ENCODE results near the gene COL19A1. TPM values are rescaled to one million over a fixed set of nuclear protein-coding genes. Genes with fewer than 3 reads are reported as not detected.

COL19A1 gene
- total RNA-seq, 3 donors from 2014 or later, result 0.15 to 0.66 TPM; not detected in 1

DNA sequence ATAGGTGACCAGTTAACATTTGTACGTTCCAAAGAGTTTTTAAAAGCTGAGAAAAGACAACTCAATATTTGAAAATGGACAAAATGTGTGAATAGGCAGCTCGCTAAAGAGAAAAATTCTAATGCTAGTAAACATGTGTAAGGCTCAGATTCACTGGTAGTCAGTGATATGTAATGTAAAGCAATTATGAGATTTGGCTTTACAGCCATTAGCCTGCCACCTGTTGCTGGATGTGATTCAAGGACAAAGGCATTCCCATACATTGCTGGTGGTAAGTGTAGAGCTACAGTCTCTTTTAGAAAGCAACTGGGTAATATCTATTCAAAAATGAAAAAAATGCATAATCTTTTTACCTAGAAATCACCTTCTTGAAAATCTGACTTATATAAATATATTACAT, 114.3 kb downstream of the COL19A1 start:
- intact Hi-C loops (cut with DNase I; ENCODE audit: low total_unique reads), result no loop called here

DNA sequence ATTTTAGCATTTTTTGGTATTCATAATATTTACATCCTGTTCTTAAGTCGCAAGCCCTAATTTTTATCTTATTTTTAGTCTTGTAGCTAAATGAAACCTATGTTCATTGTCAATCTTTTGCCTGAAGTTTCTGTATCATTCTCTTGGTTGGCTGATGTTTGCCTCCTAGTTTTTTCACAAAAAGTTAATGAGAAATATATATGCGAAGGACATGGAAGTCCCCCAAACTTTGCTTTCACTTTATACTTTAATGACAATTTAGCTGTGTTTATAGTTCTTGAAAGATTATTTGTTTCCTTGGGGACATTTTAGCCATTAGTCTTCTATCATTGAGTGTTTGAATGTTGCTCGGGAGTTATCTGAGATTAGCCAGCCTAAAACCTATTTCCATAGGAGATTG, 118.2 kb downstream of the COL19A1 start:
- no peak overlapping the region for H3K27ac ChIP-seq
- H3K27me3 ChIP-seq, result no peaks in the 10 kb centered on the region
- intact Hi-C loops (cut with DNase I; ENCODE audit: low total_unique reads), result no loop called here
- no peaks in the 10 kb centered on the region for H3K36me3 ChIP-seq
- DNase-seq (ENCODE audit: low spot score in 2 of 2), result no peak
- no peak overlapping the region for H3K4me3 ChIP-seq
- TF ChIP-seq POLR2AphosphoS5 (IDR thresholded peaks at IDR 0.05), result no peak
- TF ChIP-seq, protein P1, sequence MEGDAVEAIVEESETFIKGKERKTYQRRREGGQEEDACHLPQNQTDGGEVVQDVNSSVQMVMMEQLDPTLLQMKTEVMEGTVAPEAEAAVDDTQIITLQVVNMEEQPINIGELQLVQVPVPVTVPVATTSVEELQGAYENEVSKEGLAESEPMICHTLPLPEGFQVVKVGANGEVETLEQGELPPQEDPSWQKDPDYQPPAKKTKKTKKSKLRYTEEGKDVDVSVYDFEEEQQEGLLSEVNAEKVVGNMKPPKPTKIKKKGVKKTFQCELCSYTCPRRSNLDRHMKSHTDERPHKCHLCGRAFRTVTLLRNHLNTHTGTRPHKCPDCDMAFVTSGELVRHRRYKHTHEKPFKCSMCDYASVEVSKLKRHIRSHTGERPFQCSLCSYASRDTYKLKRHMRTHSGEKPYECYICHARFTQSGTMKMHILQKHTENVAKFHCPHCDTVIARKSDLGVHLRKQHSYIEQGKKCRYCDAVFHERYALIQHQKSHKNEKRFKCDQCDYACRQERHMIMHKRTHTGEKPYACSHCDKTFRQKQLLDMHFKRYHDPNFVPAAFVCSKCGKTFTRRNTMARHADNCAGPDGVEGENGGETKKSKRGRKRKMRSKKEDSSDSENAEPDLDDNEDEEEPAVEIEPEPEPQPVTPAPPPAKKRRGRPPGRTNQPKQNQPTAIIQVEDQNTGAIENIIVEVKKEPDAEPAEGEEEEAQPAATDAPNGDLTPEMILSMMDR (IDR thresholded peaks at IDR 0.05), result no peak
- no peak for TF ChIP-seq POLR2A (IDR thresholded peaks at IDR 0.05)
- no peaks in the 10 kb centered on the region for H3K4me1 ChIP-seq
- H3K9me3 ChIP-seq, result no peaks in the 10 kb centered on the region

More for the DNA sequence above, 114.3 kb downstream of the COL19A1 start:
- Histone ChIP-seq H3K27me3 (no peaks in the 10 kb centered on the region), H3K9me3 (no peaks in the 10 kb centered on the region), H3K27ac (no peak overlapping the region), H3K36me3 (no peaks in the 10 kb centered on the region), H3K4me3 (no peak overlapping the region), H3K4me1 (no peaks in the 10 kb centered on the region)
- DNase-seq (ENCODE audit: low spot score in 2 of 2), result no peak
- TF ChIP-seq POLR2A (IDR thresholded peaks at IDR 0.05), result no peak
- TF ChIP-seq, protein P1 (IDR thresholded peaks at IDR 0.05), result no peak
- TF ChIP-seq POLR2AphosphoS5 (IDR thresholded peaks at IDR 0.05), result no peak

DNA sequence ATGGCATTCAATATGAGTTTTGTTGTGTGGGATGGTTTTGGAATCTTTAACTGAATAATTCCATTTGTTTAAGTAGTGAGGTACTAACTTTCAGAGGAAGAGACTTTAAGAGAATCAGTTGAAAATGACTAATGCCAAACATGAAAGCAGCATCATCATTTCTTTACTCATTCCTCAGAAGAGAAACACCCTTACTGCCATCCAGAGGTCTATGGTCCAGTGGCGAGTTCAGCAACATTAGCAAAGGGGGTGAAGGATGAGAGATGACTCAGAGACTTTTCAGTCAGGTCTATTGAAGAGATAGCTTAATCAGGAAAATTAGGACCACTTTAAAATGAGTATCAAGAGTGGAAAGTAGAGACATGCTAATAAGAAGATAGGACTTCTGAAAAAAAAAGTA, 118.8 kb downstream of the COL19A1 start:
- no peaks in the 10 kb centered on the region for H3K27me3 ChIP-seq
- no peak overlapping the region for H3K27ac ChIP-seq
- no peaks in the 10 kb centered on the region for H3K4me1 ChIP-seq
- no peaks in the 10 kb centered on the region for H3K9me3 ChIP-seq
- intact Hi-C loops (cut with DNase I; ENCODE audit: low total_unique reads), result no loop called here
- DNase-seq (ENCODE audit: low spot score in 2 of 2), result no peak
- no peaks in the 10 kb centered on the region for H3K36me3 ChIP-seq
- TF ChIP-seq, protein P1 (IDR thresholded peaks at IDR 0.05), result no peak
- H3K4me3 ChIP-seq, result no peak overlapping the region

DNA sequence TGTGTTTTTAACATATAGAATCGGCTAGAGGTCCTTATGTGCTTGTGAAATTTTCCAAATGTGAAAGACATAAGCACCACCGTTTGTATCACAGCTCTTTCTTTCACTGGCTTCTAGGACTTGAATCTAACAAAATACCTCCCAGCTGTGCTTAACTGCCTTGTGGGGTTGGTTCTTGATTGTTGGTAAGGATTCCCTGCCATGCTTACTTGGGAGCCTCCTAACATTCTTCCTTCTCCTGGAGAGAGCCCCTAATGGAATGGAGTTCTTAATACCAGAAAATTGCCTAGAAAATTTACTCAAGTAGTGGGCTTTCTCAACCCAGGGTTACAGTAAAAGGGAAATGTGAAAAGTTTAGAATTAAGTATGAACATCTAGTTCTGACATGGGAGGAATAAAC, 121.2 kb downstream of the COL19A1 start:
- H3K4me3 ChIP-seq, result no peak overlapping the region
- intact Hi-C loops (cut with DNase I; ENCODE audit: low total_unique reads), result no loop called here
- TF ChIP-seq POLR2AphosphoS5 (IDR thresholded peaks at IDR 0.05) (no peak), POLR2A (IDR thresholded peaks at IDR 0.05) (no peak)
- TF ChIP-seq, protein P1 (IDR thresholded peaks at IDR 0.05), result no peak

DNA sequence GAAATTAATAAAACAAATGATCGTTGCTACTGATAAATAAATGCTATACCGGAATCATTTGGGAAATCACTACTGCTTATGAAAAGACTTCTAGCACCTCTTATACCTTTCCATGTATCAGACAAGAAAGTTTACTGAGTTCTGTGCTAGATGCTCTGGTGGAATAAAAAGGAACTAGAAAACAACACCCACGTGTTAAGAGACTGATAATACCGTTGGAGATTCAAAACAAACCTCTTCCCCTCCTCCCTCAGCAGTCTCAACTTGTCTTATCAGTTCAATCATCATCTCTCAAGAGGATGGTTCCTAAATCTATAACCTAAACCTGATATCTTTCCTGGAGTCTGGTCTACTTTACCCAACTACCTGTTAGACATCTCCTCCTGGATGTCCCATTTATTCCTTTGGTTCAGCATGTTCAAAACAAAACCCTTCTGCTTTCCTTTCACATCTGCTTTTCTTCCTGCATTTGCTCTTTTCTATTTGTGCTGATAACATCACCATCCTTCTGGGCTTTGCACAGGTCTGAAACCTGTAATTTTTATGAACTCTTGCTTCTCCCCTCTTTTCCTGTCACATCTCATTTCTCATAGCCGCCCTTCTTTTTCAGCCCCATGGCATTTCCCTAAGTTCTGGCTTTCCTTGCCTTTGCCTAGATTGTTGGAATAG, 122.2 kb downstream of the COL19A1 start:
- H3K9me3 ChIP-seq, result no peaks in the 10 kb centered on the region
- no peaks in the 10 kb centered on the region for H3K4me1 ChIP-seq
- no peaks in the 10 kb centered on the region for H3K36me3 ChIP-seq
- TF ChIP-seq POLR2A (IDR thresholded peaks at IDR 0.05) (no peak), POLR2AphosphoS5 (IDR thresholded peaks at IDR 0.05) (no peak)
- TF ChIP-seq, protein P1 (IDR thresholded peaks at IDR 0.05), result no peak
- H3K27me3 ChIP-seq, result no peaks in the 10 kb centered on the region
- no peak overlapping the region for H3K27ac ChIP-seq
- no peak overlapping the region for H3K4me3 ChIP-seq
- intact Hi-C loops (cut with DNase I; ENCODE audit: low total_unique reads), result no loop called here
- DNase-seq (ENCODE audit: low spot score in 2 of 2), result no peak

More for the DNA sequence above, 121.2 kb downstream of the COL19A1 start:
- no peaks in the 10 kb centered on the region for H3K4me1 ChIP-seq
- no peak overlapping the region for H3K27ac ChIP-seq
- no peak for DNase-seq (ENCODE audit: low spot score in 2 of 2)
- H3K9me3 ChIP-seq, result no peaks in the 10 kb centered on the region
- no peaks in the 10 kb centered on the region for H3K36me3 ChIP-seq
- no peaks in the 10 kb centered on the region for H3K27me3 ChIP-seq

Data from breast epithelium (tissue), 4 donors.